Bone marrow (tissue), 2 donors: Measurements from ENCODE around the gene OR52A5.
"Not testable (repeated sequence)": the region's sequence is repeated elsewhere in the genome, so short reads cannot be mapped to it uniquely, and the experiment has no call there.

Source experiments
- DNase-seq, 2 donors: peaks; one replicate each; lab custom pipeline; 2025; lab: John Stamatoyannopoulos, UW

The OR52A5 gene

GRCh38 chr11:5137996-5138395 is at the start of gene OR52A5:
OR52A5 (minus strand) TSS chr11:5138356; CDS start chr11:5132642, 5,714 bp downstream.
- no peak for DNase-seq

- no peak for DNase-seq
Measured at GRCh38 chr11:5178046-5178837, 40.1 kb upstream of the OR52A5 start.

- DNase-seq, result no peak
Measured at GRCh38 chr11:5174934-5175333, 36.8 kb upstream of the OR52A5 start.

- DNase-seq, result no peak
Measured at GRCh38 chr11:5171856-5172255, 33.7 kb upstream of the OR52A5 start.

GRCh38 chr11:5165898-5166297 is 27.7 kb upstream of the OR52A5 start:
- DNase-seq, result not testable (repeated sequence)

GRCh38 chr11:5164807-5165206 is 26.7 kb upstream of the OR52A5 start:
- not testable (repeated sequence) for DNase-seq

- DNase-seq, result not testable (repeated sequence)
Measured at GRCh38 chr11:5161045-5161444, 22.9 kb upstream of the OR52A5 start.

- DNase-seq, result not testable (repeated sequence)
Measured at GRCh38 chr11:5160217-5160616, 22.1 kb upstream of the OR52A5 start.

GRCh38 chr11:5159806-5160205 is 21.6 kb upstream of the OR52A5 start:
- DNase-seq, result no peak

GRCh38 chr11:5154657-5155056 is 16.5 kb upstream of the OR52A5 start, which contains the start of gene OR52A1:
OR52A1 (minus strand) TSS chr11:5154757; CDS start chr11:5152369, 2,388 bp downstream.
- no peak for DNase-seq

- no peak for DNase-seq
Measured at GRCh38 chr11:5153574-5154431, 15.6 kb upstream of the OR52A5 start.

- DNase-seq, result no peak
Measured at GRCh38 chr11:5151713-5152153, 13.6 kb upstream of the OR52A5 start.

GRCh38 chr11:5144206-5144605 is 6.0 kb upstream of the OR52A5 start:
- not testable (repeated sequence) for DNase-seq

- DNase-seq, result no peak
Measured at GRCh38 chr11:5137014-5137413, 1.1 kb downstream of the OR52A5 start.

GRCh38 chr11:5136261-5136660 is 1.9 kb downstream of the OR52A5 start:
- DNase-seq, result no peak

GRCh38 chr11:5131584-5132335 is 6.4 kb downstream of the OR52A5 start:
- DNase-seq, result no peak

- DNase-seq, result no peak
Measured at GRCh38 chr11:5129457-5129877, 8.7 kb downstream of the OR52A5 start.

- DNase-seq, result no peak
Measured at GRCh38 chr11:5124891-5125620, 13.1 kb downstream of the OR52A5 start.

GRCh38 chr11:5123802-5124521 is 14.2 kb downstream of the OR52A5 start:
- peak in 1 of 2 donors; percentile 8 for DNase-seq

- no peak for DNase-seq
Measured at GRCh38 chr11:5118893-5119292, 19.3 kb downstream of the OR52A5 start.

GRCh38 chr11:5117588-5117987 is 20.6 kb downstream of the OR52A5 start:
- no peak for DNase-seq
